Retinal pigment epithelial cell (primary cell): ENCODE data around the gene ANGPTL2.
"Not testable (repeated sequence)": the region's sequence is repeated elsewhere in the genome, so short reads cannot be mapped to it uniquely, and the experiment has no call there.

ENCODE experiments used
- DNase-seq: peaks from one replicate; pipeline ENCODE4 v3.0.0-alpha.2; 2010; ENCODE audit warnings: low read depth
- H3K4me3 ChIP-seq: 2 replicates; pipeline ENCODE4 v1.5.1; 2011; ENCODE audit warnings: mild to moderate bottlenecking, low read length, control low read depth, moderate library complexity
- CTCF ChIP-seq: conservative IDR thresholded peaks from 2 replicates; pipeline ENCODE4 v1.5.1; 2011; ENCODE audit warnings: low read depth, low read length, control low read depth, inconsistent platforms

Gene ANGPTL2

GRCh38 chr9:127122176-127123063, at the start of gene ANGPTL2:
ANGPTL2 (minus strand) TSS chr9:127122635; CDS start chr9:127108731, 13,904 bp downstream.
- DNase-seq: peak; percentile 77
- peak within 1 kb of the TSS; percentile 76 for H3K4me3 ChIP-seq
- no peak for TF ChIP-seq CTCF

- not testable (repeated sequence) for DNase-seq, H3K4me3 ChIP-seq
These were observed 48.9 kb upstream of the ANGPTL2 start for GRCh38 chr9:127171348-127171747.

- TF ChIP-seq CTCF: no peak
- no peak for DNase-seq
- H3K4me3 ChIP-seq: no peak overlapping the region
These were observed 48.2 kb upstream of the ANGPTL2 start for GRCh38 chr9:127170652-127171051.

- no peak for TF ChIP-seq CTCF
- DNase-seq: no peak
- H3K4me3 ChIP-seq: no peak overlapping the region
These were observed 47.7 kb upstream of the ANGPTL2 start for GRCh38 chr9:127170103-127170502.

GRCh38 chr9:127169575-127169883, 47.1 kb upstream of the ANGPTL2 start:
- no peak for DNase-seq
- no peak for TF ChIP-seq CTCF
- H3K4me3 ChIP-seq: no peak overlapping the region

- no peak for DNase-seq
- no peak for TF ChIP-seq CTCF
- H3K4me3 ChIP-seq: no peak overlapping the region
These were observed 46.5 kb upstream of the ANGPTL2 start for GRCh38 chr9:127168756-127169574.

- no peak for TF ChIP-seq CTCF
- no peak for DNase-seq
These were observed 45.3 kb upstream of the ANGPTL2 start for GRCh38 chr9:127167560-127168326.

More at GRCh38 chr9:127167560-127168326, 45.3 kb upstream of the ANGPTL2 start:
- H3K4me3 ChIP-seq: no peak overlapping the region
